LNCAP (cell line): ENCODE data around the gene MYO7A.

Source experiments
- CTCF ChIP-seq: fragments of 450-650 bp; IDR thresholded peaks from 2 replicates; pipeline ENCODE4 v1.5.1; 2017; ENCODE audit warnings: mild to moderate bottlenecking

Gene MYO7A

GRCh38 chr11:77090046-77090372, 38.0 kb upstream of the MYO7A start:
- TF ChIP-seq CTCF: no peak

- no peak for TF ChIP-seq CTCF
These were observed 37.5 kb upstream of the MYO7A start for GRCh38 chr11:77090373-77091111.

- TF ChIP-seq CTCF: peak; percentile 96
These were observed 36.7 kb upstream of the MYO7A start for GRCh38 chr11:77091146-77091940.

- no peak for TF ChIP-seq CTCF
These were observed 35.7 kb upstream of the MYO7A start for GRCh38 chr11:77092382-77092781.

- TF ChIP-seq CTCF: no peak
These were observed 34.8 kb upstream of the MYO7A start for GRCh38 chr11:77093056-77093891.

GRCh38 chr11:77093987-77094840, 33.8 kb upstream of the MYO7A start:
- TF ChIP-seq CTCF: no peak
